Epithelial cell of proximal tubule (primary cell): ENCODE data around the gene ACER2. TPM values are rescaled to one million over a fixed set of nuclear protein-coding genes. Genes with fewer than 3 reads are reported as not detected.

Experiments
- DNase-seq: peaks from one replicate; pipeline ENCODE4 v3.0.0-alpha.2; 2011; ENCODE audit warnings: low read depth
- H3K4me3 ChIP-seq: 2 replicates; pipeline ENCODE4 v1.5.1; 2011; ENCODE audit warnings: low read depth, mild to moderate bottlenecking, low read length
- total RNA-seq: library from RNA; depleted of rRNA; stranded (reverse); fragments of >200 nt; gene quantifications from 2 replicates; pipeline ENCODE4 v1.2.3, GENCODE V29; 2015
- TF ChIP-seq, protein P1 (sequence below): conservative IDR thresholded peaks from 2 replicates; pipeline ENCODE4 v1.5.1; 2012; ENCODE audit warnings: low read depth, mild to moderate bottlenecking, low read length

ACER2 gene
- total RNA-seq, 1 donor from 2014 or later = 4.1 TPM

DNA sequence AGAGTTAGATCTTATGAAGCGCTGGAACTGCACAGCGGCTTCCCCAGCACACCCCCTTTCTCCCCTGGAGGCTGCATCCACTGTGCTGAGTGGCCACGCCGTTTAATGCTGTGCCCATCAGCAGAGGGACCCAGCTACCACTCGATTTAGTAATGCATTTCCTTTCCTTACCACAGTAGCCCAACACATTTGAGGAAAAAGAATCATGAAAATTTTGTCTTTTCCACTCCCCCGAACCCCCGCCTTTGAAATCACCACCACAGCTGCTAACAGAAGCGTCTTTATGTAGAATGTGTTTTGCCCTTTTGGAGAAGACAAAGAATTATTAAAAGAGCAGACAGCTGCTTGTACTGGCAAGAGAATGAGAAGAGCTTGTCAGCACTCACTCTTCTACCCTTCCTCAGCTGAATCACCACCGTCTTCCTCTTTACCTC is 73.2 kb downstream of the ACER2 start:
- no peak overlapping the region for H3K4me3 ChIP-seq

DNA sequence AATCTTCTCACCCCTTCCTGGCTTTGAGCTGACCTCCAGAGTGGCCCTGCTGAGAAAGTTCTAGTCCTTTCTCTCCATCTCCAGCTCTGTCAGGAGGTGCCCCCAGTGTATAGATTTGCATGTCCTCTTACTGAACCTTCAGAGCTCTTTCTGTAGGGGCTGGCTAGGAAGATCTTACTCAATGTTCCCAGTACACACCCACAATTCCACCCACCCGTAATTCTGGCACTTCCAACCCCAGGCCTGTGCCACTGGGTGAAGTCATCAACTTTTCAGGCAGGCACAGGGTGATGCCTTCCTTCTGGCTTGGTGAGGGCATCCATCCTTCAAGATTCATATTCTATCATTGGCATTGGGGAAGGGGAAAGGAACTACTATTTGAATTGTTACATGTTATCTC is 75.9 kb downstream of the ACER2 start:
- DNase-seq = no peak
- TF ChIP-seq, protein P1, sequence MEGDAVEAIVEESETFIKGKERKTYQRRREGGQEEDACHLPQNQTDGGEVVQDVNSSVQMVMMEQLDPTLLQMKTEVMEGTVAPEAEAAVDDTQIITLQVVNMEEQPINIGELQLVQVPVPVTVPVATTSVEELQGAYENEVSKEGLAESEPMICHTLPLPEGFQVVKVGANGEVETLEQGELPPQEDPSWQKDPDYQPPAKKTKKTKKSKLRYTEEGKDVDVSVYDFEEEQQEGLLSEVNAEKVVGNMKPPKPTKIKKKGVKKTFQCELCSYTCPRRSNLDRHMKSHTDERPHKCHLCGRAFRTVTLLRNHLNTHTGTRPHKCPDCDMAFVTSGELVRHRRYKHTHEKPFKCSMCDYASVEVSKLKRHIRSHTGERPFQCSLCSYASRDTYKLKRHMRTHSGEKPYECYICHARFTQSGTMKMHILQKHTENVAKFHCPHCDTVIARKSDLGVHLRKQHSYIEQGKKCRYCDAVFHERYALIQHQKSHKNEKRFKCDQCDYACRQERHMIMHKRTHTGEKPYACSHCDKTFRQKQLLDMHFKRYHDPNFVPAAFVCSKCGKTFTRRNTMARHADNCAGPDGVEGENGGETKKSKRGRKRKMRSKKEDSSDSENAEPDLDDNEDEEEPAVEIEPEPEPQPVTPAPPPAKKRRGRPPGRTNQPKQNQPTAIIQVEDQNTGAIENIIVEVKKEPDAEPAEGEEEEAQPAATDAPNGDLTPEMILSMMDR = no peak
- H3K4me3 ChIP-seq = no peak overlapping the region

More for the DNA sequence above, 73.2 kb downstream of the ACER2 start:
- no peak for DNase-seq
- TF ChIP-seq, protein P1 = no peak

DNA sequence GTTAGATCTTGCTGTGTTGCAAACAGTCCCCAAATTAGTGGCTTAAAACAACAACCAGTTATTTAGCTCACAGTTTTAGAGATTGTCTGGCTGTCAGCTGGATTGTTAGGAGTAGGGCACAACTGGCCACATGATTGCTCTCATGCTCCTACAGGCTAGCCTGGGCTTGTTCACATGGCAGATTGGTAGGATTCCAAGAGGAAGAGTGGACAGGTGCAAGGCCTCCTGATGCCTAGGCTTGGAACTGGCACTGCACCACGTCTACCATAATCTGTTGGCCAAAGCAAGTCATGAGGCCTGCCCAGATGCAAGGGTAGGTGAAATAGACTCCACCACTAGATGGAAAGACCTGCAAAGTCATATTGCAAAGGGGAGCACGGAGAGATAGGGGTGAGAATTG is 76.4 kb downstream of the ACER2 start:
- no peak overlapping the region for H3K4me3 ChIP-seq
- TF ChIP-seq, protein P1 = no peak
- DNase-seq = no peak

DNA sequence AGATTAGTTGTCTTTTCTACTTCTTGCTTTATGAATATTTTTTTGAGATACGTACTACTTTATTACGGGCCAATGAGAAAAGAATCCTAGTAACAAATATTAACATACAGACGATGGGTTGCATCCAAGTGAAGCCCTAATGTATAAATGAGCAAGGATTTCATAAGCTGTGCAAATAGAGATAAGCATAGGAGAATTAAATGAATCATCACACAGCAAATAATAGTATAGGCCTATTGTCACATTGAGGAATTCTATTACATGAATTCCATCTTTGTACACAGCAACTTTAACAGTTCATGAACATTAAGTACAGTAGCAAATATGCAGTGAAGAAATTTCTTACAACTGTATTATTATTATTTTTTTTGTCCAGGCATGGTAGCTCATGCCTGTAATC is 78.0 kb downstream of the ACER2 start:
- no peak for DNase-seq
- TF ChIP-seq, protein P1 = no peak
- H3K4me3 ChIP-seq = no peak overlapping the region

DNA sequence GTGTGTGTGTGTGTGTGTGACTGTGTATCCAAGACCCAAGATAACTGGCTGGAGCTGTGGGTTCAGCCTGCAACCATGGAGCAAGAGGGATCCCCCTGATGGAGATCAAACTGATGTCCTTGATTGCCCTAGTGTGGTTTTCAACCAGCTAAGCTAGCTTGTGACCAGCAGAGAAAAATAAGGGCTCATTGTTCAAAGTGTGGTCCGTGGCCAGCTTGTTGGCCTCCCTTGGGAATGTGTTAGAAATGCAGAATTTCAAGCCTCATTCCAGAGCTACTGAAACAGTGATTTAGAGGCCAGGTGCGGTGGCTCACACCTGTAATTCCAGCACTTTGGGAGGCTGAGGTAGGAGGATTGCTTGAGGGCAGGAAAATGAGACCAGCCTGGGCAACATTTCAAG is 79.9 kb downstream of the ACER2 start:
- no peak for DNase-seq
- TF ChIP-seq, protein P1 = no peak
- H3K4me3 ChIP-seq = no peak overlapping the region

DNA sequence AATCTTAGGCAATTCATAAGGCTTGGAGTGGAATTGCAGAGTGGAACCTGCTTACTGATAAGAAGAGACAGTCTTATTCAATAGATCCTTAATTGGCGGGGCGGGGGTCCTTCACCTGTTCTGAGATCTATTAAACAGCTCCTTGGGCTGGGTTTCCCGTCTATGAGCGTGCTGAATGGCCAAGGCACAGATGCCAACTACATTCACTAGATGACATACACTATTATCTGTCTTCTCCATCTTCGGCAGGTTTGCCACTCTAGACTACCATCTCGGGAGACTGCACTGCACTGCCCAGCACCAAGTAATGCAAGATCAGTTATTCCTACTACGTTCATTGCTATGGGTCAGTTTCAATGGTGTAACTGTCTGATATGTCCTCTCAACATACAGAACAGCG is 81.5 kb downstream of the ACER2 start:
- DNase-seq = no peak
- TF ChIP-seq, protein P1 = no peak
- no peak overlapping the region for H3K4me3 ChIP-seq

DNA sequence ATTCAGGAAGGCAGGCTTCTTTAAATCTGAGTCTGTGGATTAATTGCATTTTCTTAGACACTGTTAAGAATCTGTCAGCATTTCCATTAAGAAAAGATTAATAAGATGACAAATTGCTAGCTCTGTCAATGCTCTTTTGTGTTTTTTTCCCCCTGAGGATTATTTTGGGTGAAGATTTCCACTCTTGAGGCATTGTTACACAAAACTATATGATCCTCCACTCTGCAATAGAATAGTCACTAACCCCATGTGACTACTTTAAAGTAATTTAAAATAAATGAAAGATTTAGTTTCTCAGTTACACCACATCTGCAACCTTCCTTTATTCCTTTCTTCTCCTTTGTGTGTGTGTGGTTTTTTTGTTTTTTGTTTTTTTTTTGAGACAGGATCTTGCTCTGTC is 82.0 kb downstream of the ACER2 start:
- no peak for DNase-seq
- TF ChIP-seq, protein P1 = no peak
- H3K4me3 ChIP-seq = no peak overlapping the region
